HCT116 (cell line): ENCODE results near the gene SGMS1. TPM values are rescaled to one million over a fixed set of nuclear protein-coding genes. Genes with fewer than 3 reads are reported as not detected.

Experiments used
- ATAC-seq: fragments of 200-7000 bp; cut with Tn5 transposase; 2 replicates; pipeline ENCODE4 v1.9.1; 2020; ENCODE audit warnings: mild to moderate bottlenecking, moderate library complexity
- BruUV-seq: library from RNA; stranded (reverse); fragments of 400-500 nt; replicated peaks from 2 replicates; lab custom pipeline; 2021; lab: Mats Ljungman, UMichigan
- CTCF ChIA-PET: fragments of 300-600 bp; sonication (Branson Sonifier 250); formaldehyde crosslinking; loops from one replicate; lab custom pipeline; 2021; ENCODE audit warnings: antibody characterized with exemption; lab: Charles Lee
- POLR2A ChIA-PET: fragments of 300-600, 350-600 bp; sonication (Branson Sonifier 250); formaldehyde crosslinking; loops from one replicate; lab custom pipeline; 2021; ENCODE audit warnings: antibody characterized with exemption; lab: Charles Lee
- RAD21 ChIA-PET, 2 experiments: fragments of 300-600 bp; sonication (Branson Sonifier 250); formaldehyde crosslinking; loops; one replicate each; lab custom pipeline; 2023; ENCODE audit warnings: low total read pairs in 2 of 2; ENCODE audit not compliant: uncharacterized antibody in 2 of 2, unreplicated experiment in 2 of 2, low non-redundant PET in 1 of 2; lab: Charles Lee
- DNase-seq: peaks from one replicate; pipeline ENCODE4 v3.0.0-alpha.2; 2010; ENCODE audit warnings: low read depth, low spot score
- H2AFZ ChIP-seq: fragments of 200-600 bp; shearing (Covaris generic), sonication (generic); 2 replicates; pipeline ENCODE4 v1.6.1; 2017; ENCODE audit warnings: low read depth, mixed run types, mixed read lengths, antibody characterized with exemption, low read length; ENCODE audit not compliant: poor library complexity, severe bottlenecking
- H3K27ac ChIP-seq: 2 replicates; pipeline ENCODE4 v1.5.1; 2012; ENCODE audit warnings: low read depth, low read length
- H3K27me3 ChIP-seq: fragments of 200-600 bp; sonication (generic); 2 replicates; pipeline ENCODE4 v1.6.1; 2016; ENCODE audit warnings: mixed run types, low read length, mixed read lengths; ENCODE audit not compliant: insufficient read depth
- H3K36me3 ChIP-seq, 2 experiments: fragments of 200-500 bp in 1 of 2; fragments of 200-600 bp in 1 of 2; sonication (Bioruptor generic) in 1 of 2; sonication (generic) in 1 of 2; 2 replicates each; pipeline versions ENCODE4 v1.5.1 to v1.6.1; 2014 to 2016; ENCODE audit warnings: low read length in 2 of 2, inconsistent platforms in 1 of 2, mixed read lengths in 1 of 2, mixed run types in 1 of 2; ENCODE audit not compliant: insufficient read depth in 2 of 2, control insufficient read depth in 1 of 2
- H3K4me1 ChIP-seq, 2 experiments: fragments of 200-600 bp in 1 of 2; sonication (generic) in 1 of 2; 2 replicates each; pipeline versions ENCODE4 v1.5.1 to v1.6.1; 2012 to 2017; ENCODE audit warnings: low read length in 2 of 2, inconsistent platforms in 1 of 2, mild to moderate bottlenecking in 1 of 2, mixed read lengths in 1 of 2, mixed run types in 1 of 2, moderate library complexity in 1 of 2; ENCODE audit not compliant: insufficient read depth in 2 of 2, control insufficient read depth in 1 of 2
- H3K4me2 ChIP-seq: fragments of 200-600 bp; sonication (generic); 2 replicates; pipeline ENCODE4 v1.6.1; 2017; ENCODE audit warnings: mixed run types, low read length, mixed read lengths
- H3K4me3 ChIP-seq, 2 experiments: fragments of 200-600 bp in 1 of 2; sonication (generic) in 1 of 2; replicated peaks in 1 of 2; 2 replicates each; pipeline ENCODE4 v1.5.1; 2011 to 2016; ENCODE audit warnings: low read length in 2 of 2, control low read depth in 1 of 2, low read depth in 1 of 2, mild to moderate bottlenecking in 1 of 2, mixed read lengths in 1 of 2, mixed run types in 1 of 2
- H3K79me2 ChIP-seq: fragments of 200-600 bp; sonication (generic); 2 replicates; pipeline ENCODE4 v1.6.1; 2017; ENCODE audit warnings: mild to moderate bottlenecking, mixed run types, low read length, moderate library complexity, mixed read lengths; ENCODE audit not compliant: insufficient read depth
- H3K9ac ChIP-seq: fragments of 200-600 bp; sonication (generic); 2 replicates; pipeline ENCODE4 v1.6.1; 2016; ENCODE audit warnings: low read length, mixed read lengths
- H3K9me2 ChIP-seq: fragments of 200-600 bp; sonication (generic), shearing (Covaris generic); 2 replicates; pipeline ENCODE4 v1.6.1; 2017; ENCODE audit warnings: mixed run types, mild to moderate bottlenecking, moderate library complexity; ENCODE audit not compliant: insufficient read depth
- H3K9me3 ChIP-seq, 2 experiments: fragments of 200-500 bp in 1 of 2; fragments of 200-600 bp in 1 of 2; sonication (Bioruptor generic) in 1 of 2; sonication (generic) in 1 of 2; 2 replicates each; pipeline ENCODE4 v1.6.1; 2014 to 2017; ENCODE audit warnings: low read length in 2 of 2, mixed read lengths in 2 of 2, inconsistent platforms in 1 of 2, low read depth in 1 of 2, mild to moderate bottlenecking in 1 of 2, mixed run types in 1 of 2, moderate library complexity in 1 of 2; ENCODE audit not compliant: control insufficient read depth in 1 of 2, insufficient read depth in 1 of 2
- H4K20me1 ChIP-seq: fragments of 200-600 bp; sonication (generic), shearing (Covaris generic); 2 replicates; pipeline ENCODE4 v1.6.1; 2017; ENCODE audit warnings: mixed run types, mild to moderate bottlenecking, moderate library complexity; ENCODE audit not compliant: insufficient read depth
- ATF3 ChIP-seq: IDR thresholded peaks from 2 replicates; pipeline ENCODE4 v1.6.1; 2012
- CBX3 ChIP-seq: IDR thresholded peaks from 2 replicates; pipeline ENCODE4 v1.6.1; 2012; ENCODE audit warnings: low read depth
- CEBPB ChIP-seq: IDR thresholded peaks from 2 replicates; pipeline ENCODE4 v1.6.1; 2012; ENCODE audit warnings: low read depth
- EGR1 ChIP-seq: IDR thresholded peaks from 2 replicates; pipeline ENCODE4 v1.6.1; 2012; ENCODE audit warnings: low read depth
- ELF1 ChIP-seq: IDR thresholded peaks from 2 replicates; pipeline ENCODE4 v1.6.1; 2012; ENCODE audit warnings: low read depth, borderline replicate concordance
- EZH2phosphoT487 ChIP-seq: fragments of 200-600 bp; IDR thresholded peaks from 2 replicates; pipeline ENCODE4 v1.6.1; 2018; ENCODE audit warnings: antibody characterized with exemption, borderline replicate concordance
- FOSL1 ChIP-seq: IDR thresholded peaks from 2 replicates; pipeline ENCODE4 v1.6.1; 2012; ENCODE audit warnings: low read depth
- JUND ChIP-seq: IDR thresholded peaks from 2 replicates; pipeline ENCODE4 v1.6.1; 2012
- MAX ChIP-seq: IDR thresholded peaks from 2 replicates; pipeline ENCODE4 v1.6.1; 2012
- POLR2A ChIP-seq: IDR thresholded peaks from 2 replicates; pipeline ENCODE4 v1.7.0; 2011; ENCODE audit warnings: borderline replicate concordance; ENCODE audit not compliant: insufficient read depth, insufficient read length; ENCODE audit errors: extremely low read depth
- POLR2AphosphoS5 ChIP-seq: IDR thresholded peaks from 2 replicates; pipeline ENCODE4 v1.6.1; 2011; ENCODE audit warnings: mild to moderate bottlenecking, low read depth, low read length, moderate library complexity
- RAD21 ChIP-seq: IDR thresholded peaks from 2 replicates; pipeline ENCODE4 v1.6.1; 2012; ENCODE audit warnings: low read depth, mild to moderate bottlenecking
- REST ChIP-seq: IDR thresholded peaks from 2 replicates; pipeline ENCODE4 v1.6.1; 2012; ENCODE audit warnings: low read depth
- SIN3A ChIP-seq: IDR thresholded peaks from 2 replicates; pipeline ENCODE4 v1.6.1; 2012; ENCODE audit warnings: low read depth
- SRF ChIP-seq: IDR thresholded peaks from 2 replicates; pipeline ENCODE4 v1.6.1; 2012; ENCODE audit warnings: low read depth
- TCF7L2 ChIP-seq: IDR thresholded peaks from 2 replicates; pipeline ENCODE4 v1.7.0; 2011; ENCODE audit warnings: borderline replicate concordance, inconsistent platforms; ENCODE audit not compliant: insufficient read depth, insufficient read length; ENCODE audit errors: extremely low read depth
- YY1 ChIP-seq: IDR thresholded peaks from 2 replicates; pipeline ENCODE4 v1.6.1; 2011; ENCODE audit warnings: low read length, low read depth, moderate library complexity, mild to moderate bottlenecking; ENCODE audit not compliant: insufficient replicate concordance; ENCODE audit errors: extremely low read depth
- ZFX ChIP-seq: fragments of 450-650 bp; IDR thresholded peaks from 2 replicates; pipeline ENCODE4 v1.6.1; 2017
- ZNF274 ChIP-seq: fragments of 200-500 bp; sonication (Bioruptor generic); IDR thresholded peaks from 2 replicates; pipeline ENCODE4 v1.6.1; 2014; ENCODE audit warnings: mild to moderate bottlenecking, low read depth, low read length, inconsistent platforms
- intact Hi-C: fragments of 100-400 bp; cut with micrococcal nuclease; formaldehyde crosslinking; loops from 2 replicates; pipeline ENCODE4 v1.10.0; 2022
- total RNA-seq: library from RNA; stranded (reverse); gene quantifications from one replicate; pipeline ENCODE4 v1.2.1, GENCODE V29; 2021; ENCODE audit not compliant: unreplicated experiment

SGMS1 gene
- total RNA-seq, 1 experiment from 2014 or later, result 29.1 TPM

GRCh38 chr10:50536617-50537240, 87.0 kb downstream of the SGMS1 start:
- Histone ChIP-seq H3K27ac (no peak overlapping the region), H3K4me2 (no peak overlapping the region), H3K9me2 (no peaks in the 10 kb centered on the region), H3K4me3 (no peak overlapping the region), H2AFZ (no peak overlapping the region), H3K36me3 (no peaks in the 10 kb centered on the region), H3K9me3 (no peaks in the 10 kb centered on the region), H3K9ac (no peak overlapping the region), H3K27me3 (no peaks in the 10 kb centered on the region)
- no TSS peak for BruUV-seq
- CTCF ChIA-PET, result no interaction called here
- TF ChIP-seq RAD21 (no peak), FOSL1 (no peak), POLR2A (no peak), CEBPB (no peak), EGR1 (no peak), ZFX (no peak), SIN3A (no peak), ELF1 (no peak), CBX3 (no peak), YY1 (no peak), SRF (no peak), REST (no peak), ATF3 (no peak), ZNF274 (no peak), POLR2AphosphoS5 (no peak), MAX (no peak), EZH2phosphoT487 (no peak), JUND (no peak), TCF7L2 (no peak)
- TF ChIP-seq, all 23 proteins: peak for 0
- Histone ChIP-seq H3K4me1 (peaks cover 2 to 49% of the 10 kb centered on the region in 2 experiments; a peak in 2 of 4 replicates), H4K20me1 (no peaks in the 10 kb centered on the region), H3K79me2 (no peaks in the 10 kb centered on the region; the same call in 1 of the 2 replicates)
- intact Hi-C loops, result no loop called here
- ChIA-PET RAD21 (no interaction called here), POLR2A (no interaction called here)
- DNase-seq, result no peak
- no peak for ATAC-seq
